HepG2 (cell line): Measurements from ENCODE around the gene DENND2D. TPM values are rescaled to one million over a fixed set of nuclear protein-coding genes. Genes with fewer than 3 reads are reported as not detected.

Experiments
- ATF7-NPFF ChIP-seq: sonication (generic); formaldehyde crosslinking; IDR thresholded peaks from 2 replicates; pipeline ENCODE4 v1.8.1; 2023; ENCODE audit warnings: mild to moderate bottlenecking, low read depth, missing genetic modification reagents, moderate library complexity
- CENPBD1 ChIP-seq: sonication (generic); formaldehyde crosslinking; IDR thresholded peaks from 2 replicates; pipeline ENCODE4 v1.8.0; 2022; ENCODE audit warnings: missing genetic modification reagents, low read depth, mild to moderate bottlenecking, borderline replicate concordance
- E2F1 ChIP-seq: sonication (generic); formaldehyde crosslinking; IDR thresholded peaks from 2 replicates; pipeline ENCODE4 v1.5.0; 2020; ENCODE audit warnings: missing genetic modification reagents
- GATAD2A ChIP-seq: IDR thresholded peaks from 2 replicates; pipeline ENCODE4 v1.6.1; 2016
- HES4 ChIP-seq: sonication (generic); formaldehyde crosslinking; IDR thresholded peaks from 2 replicates; pipeline ENCODE4 v1.9.0; 2021; ENCODE audit warnings: mild to moderate bottlenecking, missing genetic modification reagents, borderline replicate concordance
- HNF4A ChIP-seq: sonication (generic); formaldehyde crosslinking; IDR thresholded peaks from 2 replicates; pipeline ENCODE4 v1.4.0; 2020; ENCODE audit warnings: missing genetic modification reagents
- NFE2L2 ChIP-seq: fragments of 150-350 bp; IDR thresholded peaks from 2 replicates; pipeline ENCODE4 v1.6.1; 2014; ENCODE audit warnings: low read length
- PRDM15 ChIP-seq: sonication (generic); formaldehyde crosslinking; IDR thresholded peaks from 2 replicates; pipeline ENCODE4 v1.4.0; 2020; ENCODE audit warnings: missing genetic modification reagents
- TFAP4 ChIP-seq: sonication (generic); IDR thresholded peaks from 2 replicates; pipeline ENCODE4 v1.6.1; 2016; ENCODE audit warnings: low read depth, borderline replicate concordance
- U2AF2 ChIP-seq: fragments of 200-400 bp; formaldehyde crosslinking; IDR thresholded peaks from 2 replicates; pipeline ENCODE4 v1.6.1; 2017; ENCODE audit warnings: low read depth, mild to moderate bottlenecking, low read length
- ZMYM4 ChIP-seq: sonication (generic); formaldehyde crosslinking; IDR thresholded peaks from 2 replicates; pipeline ENCODE4 v1.8.1; 2023; ENCODE audit warnings: mild to moderate bottlenecking, missing genetic modification reagents
- ZNF136 ChIP-seq: sonication (generic); formaldehyde crosslinking; IDR thresholded peaks from 2 replicates; pipeline ENCODE4 v1.8.1; 2022; ENCODE audit warnings: low read depth, mild to moderate bottlenecking, moderate library complexity, missing genetic modification reagents
- ZNF253 ChIP-seq: sonication (generic); formaldehyde crosslinking; IDR thresholded peaks from 2 replicates; pipeline ENCODE4 v1.8.0; 2022; ENCODE audit warnings: mild to moderate bottlenecking, missing genetic modification reagents, borderline replicate concordance
- ZNF354B ChIP-seq: sonication (generic); formaldehyde crosslinking; IDR thresholded peaks from 2 replicates; pipeline ENCODE4 v1.8.0; 2022; ENCODE audit warnings: mild to moderate bottlenecking, missing genetic modification reagents
- ZNF451 ChIP-seq: sonication (generic); formaldehyde crosslinking; IDR thresholded peaks from 2 replicates; pipeline ENCODE4 v1.5.0; 2020; ENCODE audit warnings: mild to moderate bottlenecking, missing genetic modification reagents
- ZNF484 ChIP-seq: sonication (generic); formaldehyde crosslinking; IDR thresholded peaks from 2 replicates; pipeline ENCODE4 v1.5.1; 2020; ENCODE audit warnings: mild to moderate bottlenecking, low read depth, missing genetic modification reagents, borderline replicate concordance
- ZNF609 ChIP-seq: sonication (generic); formaldehyde crosslinking; IDR thresholded peaks from 2 replicates; pipeline ENCODE4 v1.4.0; 2020; ENCODE audit warnings: mild to moderate bottlenecking, missing genetic modification reagents, borderline replicate concordance
- ZNF614 ChIP-seq: IDR thresholded peaks from 2 replicates; pipeline ENCODE4 v1.6.1; 2018; ENCODE audit warnings: missing biosample characterization, missing genetic modification reagents, inconsistent platforms, borderline replicate concordance
- ZNF850 ChIP-seq: sonication (generic); formaldehyde crosslinking; conservative IDR thresholded peaks from 2 replicates; pipeline ENCODE4 v1.9.0; 2021; ENCODE audit warnings: mild to moderate bottlenecking, missing genetic modification reagents
- polyA plus RNA-seq, 8 experiments: library from polyadenylated mRNA; depleted of rRNA in 3 of 8; stranded (reverse) in 7 of 8; unstranded in 1 of 8; fragments of >200 nt; fragmentation: Illumina TruSeq in 4 of 8; extraction: Trizol in 4 of 8; gene quantifications; 2 replicates each; pipeline versions ENCODE4 v1.2.1 to v1.2.3, GENCODE V29; 2011 to 2016; ENCODE audit warnings: low read depth in 4 of 8, missing spikeins in 1 of 8, mixed read lengths in 1 of 8; ENCODE audit not compliant: insufficient read depth in 1 of 8
- total RNA-seq, 5 experiments: library from RNA; depleted of rRNA; stranded (reverse); fragments of >200 nt; fragmentation: Illumina TruSeq; extraction: Trizol; gene quantifications; 2 replicates each; pipeline ENCODE4 v1.2.3, GENCODE V29; 2016; ENCODE audit warnings: low read depth in 1 of 5

DENND2D gene
- total and polyA plus RNA-seq, 2 of the 13 experiments (the other 11 are each of a cell fraction or from before 2014, with no cell fraction given): 0.04 TPM; not detected in 1

GRCh38 chr1:111195002-111195684 is 5.3 kb downstream of the DENND2D start (continued):
- no peak for TF ChIP-seq PRDM15 (CRISPR knock-in tag)
- TF ChIP-seq NFE2L2: no peak
- TF ChIP-seq ZNF609 (CRISPR knock-in tag): 0 out of 2 replicates have a peak, but pooled peaks have one; percentile 12
- TF ChIP-seq ZNF136 (CRISPR knock-in tag): no peak
- no peak for TF ChIP-seq CENPBD1 (CRISPR knock-in tag)
- TF ChIP-seq ZNF484 (CRISPR knock-in tag): no peak
- TF ChIP-seq HNF4A (CRISPR knock-in tag): peak; percentile 76
- no peak for TF ChIP-seq E2F1 (CRISPR knock-in tag)
- TF ChIP-seq ZNF253 (CRISPR knock-in tag): no peak
- TF ChIP-seq HES4 (CRISPR knock-in tag): no peak
- TF ChIP-seq ZMYM4: peak; percentile 33; the same call in 1 of the 2 replicates
- TF ChIP-seq GATAD2A (CRISPR knock-in tag): peak; percentile 73
- TF ChIP-seq ZNF614: no peak
- TF ChIP-seq ZNF451: no peak
- no peak for TF ChIP-seq ATF7-NPFF (CRISPR knock-in tag)
- TF ChIP-seq U2AF2: no peak
- peak; percentile 65; the same call in 1 of the 2 replicates for TF ChIP-seq TFAP4
- TF ChIP-seq ZNF850: no peak
- no peak for TF ChIP-seq ZNF354B (CRISPR knock-in tag)
